Suppressor macrophage (primary cell): ENCODE measurements around the gene CCDC86.

Experiments used
- DNase-seq, 4 experiments: peaks; one replicate each; pipeline ENCODE4 v3.0.0-alpha.2; 2020 to 2022

CCDC86 gene

GRCh38 chr11:60831501-60832079 is 10.3 kb upstream of the CCDC86 start:
- DNase-seq, result no peak

GRCh38 chr11:60834742-60835533 is 7.0 kb upstream of the CCDC86 start:
- DNase-seq, result peak; percentile 10 to 49 (median 33)

- DNase-seq, result peak; percentile 48 to 85 (median 69)
Measured at GRCh38 chr11:60835534-60835846, 6.4 kb upstream of the CCDC86 start.

GRCh38 chr11:60836866-60837515 is 4.9 kb upstream of the CCDC86 start:
- DNase-seq, result no peak

- DNase-seq, result no peak
Measured at GRCh38 chr11:60838132-60838531, 3.8 kb upstream of the CCDC86 start.

- DNase-seq, result no peak
Measured at GRCh38 chr11:60840470-60841430, 1.2 kb upstream of the CCDC86 start.

- peak; percentile 9 to 54 (median 39) for DNase-seq
Measured at GRCh38 chr11:60842668-60843600, 1.0 kb downstream of the CCDC86 start.

- no peak for DNase-seq
Measured at GRCh38 chr11:60844045-60844869, 2.3 kb downstream of the CCDC86 start.

- no peak for DNase-seq
Measured at GRCh38 chr11:60844870-60845221, 2.9 kb downstream of the CCDC86 start.

GRCh38 chr11:60845338-60845737 is 3.4 kb downstream of the CCDC86 start:
- DNase-seq, result no peak

- DNase-seq, result no peak
Measured at GRCh38 chr11:60847281-60847680, 5.4 kb downstream of the CCDC86 start.

- no peak for DNase-seq
Measured at GRCh38 chr11:60847896-60848295, 6.0 kb downstream of the CCDC86 start.

- DNase-seq, result no peak
Measured at GRCh38 chr11:60848714-60849151, 6.8 kb downstream of the CCDC86 start.

- no peak for DNase-seq
Measured at GRCh38 chr11:60849641-60850520, 8.0 kb downstream of the CCDC86 start.

- DNase-seq, result no peak
Measured at GRCh38 chr11:60851327-60852104, 9.6 kb downstream of the CCDC86 start.

GRCh38 chr11:60852117-60852981 is 10.4 kb downstream of the CCDC86 start:
- DNase-seq, result no peak
